ENCODE results near the gene IDE. TPM values are rescaled to one million over a fixed set of nuclear protein-coding genes. Genes with fewer than 3 reads are reported as not detected.
A peak's percentile ranks its signal among the peaks of the same experiment; 100 is the strongest.
"Not testable (repeated sequence)": the region's sequence is repeated elsewhere in the genome, so short reads cannot be mapped to it uniquely, and the experiment has no call there.

Gene IDE
- total and polyA plus RNA-seq, 4 experiments from 2014 or later: 19.5 to 40.2 (median 29.2) TPM

DNA sequence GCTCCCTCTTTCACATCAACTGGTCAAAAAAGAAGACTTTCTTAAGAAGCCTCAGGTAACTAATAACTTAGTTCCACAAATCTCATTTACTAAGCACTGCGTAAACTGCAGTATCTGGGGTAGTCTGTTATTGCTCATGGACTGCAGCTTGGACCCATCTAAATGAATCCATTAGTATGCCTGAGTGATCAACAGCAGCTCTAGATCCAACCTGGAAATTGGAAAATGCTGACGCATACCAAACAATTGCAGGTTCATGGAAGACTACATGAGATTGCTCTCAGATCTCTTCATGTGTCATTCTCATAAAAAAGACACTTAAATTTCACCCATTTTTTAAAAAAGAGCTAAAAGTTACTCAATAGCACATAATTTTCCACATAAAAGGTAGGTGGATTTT lies 121.6 kb downstream of the IDE start:
- H3K36me3 ChIP-seq (ENCODE audit: insufficient read depth, low read length): peaks cover 28% of the 10 kb centered on the region
- H3K4me3 ChIP-seq (ENCODE audit: low read length in 2 of 2): no peak overlapping the region
- H3K9me3 ChIP-seq (ENCODE audit: control insufficient read depth in 1 of 2, low read length in 2 of 2): no peaks in the 10 kb centered on the region
- Mint-ChIP-seq H3K4me1 (no peaks in the 10 kb centered on the region), H3K9me3 (no peaks in the 10 kb centered on the region), H3K4me3 (no peak overlapping the region), H3K27ac (peak overlapping the region in 2 of 7 donors; percentile 19 to 23), H3K36me3 (peaks cover 44 to 59% of the 10 kb centered on the region in 2 donors), H3K27me3 (no peaks in the 10 kb centered on the region)
- intact Hi-C loops (cut with micrococcal nuclease): no loop called here
- no peaks in the 10 kb centered on the region for H3K4me1 ChIP-seq (ENCODE audit: insufficient read depth, low read length)
- ChIA-PET POLR2A (ENCODE audit: partially characterized antibody) (no interaction called here), CTCF (ENCODE audit: partially characterized antibody) (interaction anchor here (1.4 kb wide), 1 partner anchor 19 kb away, joined by 3 read pairs; no protein-coding TSS in a partner anchor)
- H3K27me3 ChIP-seq (ENCODE audit: insufficient read depth, low read length): no peaks in the 10 kb centered on the region
- no peak for DNase-seq
- no peak overlapping the region for H3K27ac ChIP-seq (ENCODE audit: low read depth, low read length)

DNA sequence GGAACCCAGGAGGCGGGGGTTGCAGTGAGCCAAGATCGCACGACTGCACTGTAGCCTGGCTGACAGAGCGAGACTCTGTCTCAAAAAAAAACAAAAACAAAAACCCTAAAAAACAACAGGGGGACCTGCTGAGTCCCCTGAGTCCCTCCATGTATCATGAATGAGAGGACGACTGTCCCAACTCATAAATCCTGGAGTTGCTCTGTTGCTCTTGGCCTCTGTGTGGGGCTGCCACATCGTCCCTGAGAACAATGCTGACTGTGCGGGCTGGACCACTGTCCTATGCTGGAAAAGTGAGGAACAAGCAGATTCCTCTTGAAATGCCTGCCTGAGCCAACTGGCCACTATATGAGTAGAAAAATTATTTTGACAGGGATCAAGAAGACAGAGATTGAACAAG lies 122.5 kb downstream of the IDE start:
- no peaks in the 10 kb centered on the region for H3K4me1 Mint-ChIP-seq
- H3K27me3 Mint-ChIP-seq: no peaks in the 10 kb centered on the region
- Histone ChIP-seq H3K9me3 (ENCODE audit: control insufficient read depth in 1 of 2, low read length in 2 of 2) (no peaks in the 10 kb centered on the region), H3K27ac (ENCODE audit: low read depth, low read length) (no peak overlapping the region), H3K36me3 (ENCODE audit: insufficient read depth, low read length) (peaks cover 28% of the 10 kb centered on the region), H3K27me3 (ENCODE audit: insufficient read depth, low read length) (no peaks in the 10 kb centered on the region), H3K4me1 (ENCODE audit: insufficient read depth, low read length) (no peaks in the 10 kb centered on the region), H3K4me3 (ENCODE audit: low read length in 2 of 2) (no peak overlapping the region)
- H3K4me3 Mint-ChIP-seq: no peak overlapping the region
- POLR2A ChIA-PET (ENCODE audit: partially characterized antibody): no interaction called here
- H3K36me3 Mint-ChIP-seq: peaks cover 44 to 54% of the 10 kb centered on the region in 2 donors
- H3K9me3 Mint-ChIP-seq: no peaks in the 10 kb centered on the region
- CTCF ChIA-PET (ENCODE audit: partially characterized antibody): interaction anchor here (1.4 kb wide), 1 partner anchor 19 kb away, joined by 3 read pairs; no protein-coding TSS in a partner anchor
- DNase-seq: no peak
- intact Hi-C loops (cut with micrococcal nuclease): no loop called here
- peak overlapping the region in 1 of 7 donors; percentile 19 for H3K27ac Mint-ChIP-seq

DNA sequence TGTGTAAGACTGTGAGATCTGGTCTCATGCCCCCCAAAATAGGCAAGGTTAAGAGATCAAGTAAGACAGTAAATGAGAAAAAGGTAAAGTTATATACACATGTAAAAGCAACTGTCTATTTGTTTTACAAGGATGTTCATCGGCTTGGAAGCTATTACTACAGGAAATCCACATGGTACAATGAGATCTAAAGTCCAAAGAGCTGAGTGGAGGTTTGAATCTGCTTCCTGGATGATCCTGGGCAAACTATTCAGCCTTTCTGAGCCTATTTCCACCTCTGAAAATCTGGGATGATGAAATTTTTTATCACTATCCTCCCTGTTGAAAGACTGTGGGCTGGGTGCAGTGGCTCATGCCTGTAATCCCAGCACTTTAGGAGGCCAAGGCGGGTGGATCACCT lies 123.0 kb downstream of the IDE start:
- CTCF ChIA-PET (ENCODE audit: partially characterized antibody): no interaction called here

DNA sequence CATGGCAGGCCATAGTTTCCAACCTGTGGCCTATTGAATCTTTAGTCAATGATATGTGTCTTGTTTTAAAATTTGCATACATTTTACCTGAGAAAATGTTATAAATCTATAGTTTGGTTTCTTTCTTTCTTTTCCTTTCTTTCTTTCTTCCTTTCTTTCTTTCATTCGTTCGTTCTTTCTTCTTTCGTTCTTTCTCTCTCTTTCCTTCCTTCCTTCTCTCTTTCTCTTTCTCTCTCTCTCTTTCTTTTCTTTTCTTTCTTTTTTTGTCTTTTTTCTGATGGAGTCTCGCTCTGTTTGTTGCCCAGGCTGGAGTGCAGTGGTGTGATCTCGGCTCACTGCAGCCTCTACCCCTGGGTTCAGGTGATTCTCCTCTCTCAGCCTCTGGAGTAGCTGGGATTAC lies 133.3 kb downstream of the IDE start:
- no peaks in the 10 kb centered on the region for H3K4me1 Mint-ChIP-seq
- H3K9me3 ChIP-seq (ENCODE audit: control insufficient read depth in 1 of 2, low read length in 2 of 2): no peaks in the 10 kb centered on the region
- no peaks in the 10 kb centered on the region for H3K27me3 ChIP-seq (ENCODE audit: insufficient read depth, low read length)
- DNase-seq: no peak
- no peaks in the 10 kb centered on the region for H3K27me3 Mint-ChIP-seq
- no peak overlapping the region for H3K4me3 Mint-ChIP-seq
- POLR2A ChIA-PET (ENCODE audit: partially characterized antibody): no interaction called here
- intact Hi-C loops (cut with micrococcal nuclease): no loop called here
- H3K9me3 Mint-ChIP-seq: no peaks in the 10 kb centered on the region
- no peaks in the 10 kb centered on the region for H3K36me3 Mint-ChIP-seq
- no peaks in the 10 kb centered on the region for H3K36me3 ChIP-seq (ENCODE audit: insufficient read depth, low read length)
- H3K4me3 ChIP-seq (ENCODE audit: low read length in 2 of 2): no peak overlapping the region
- no peak overlapping the region for H3K27ac ChIP-seq (ENCODE audit: low read depth, low read length)
- no peaks in the 10 kb centered on the region for H3K4me1 ChIP-seq (ENCODE audit: insufficient read depth, low read length)
- CTCF ChIA-PET (ENCODE audit: partially characterized antibody): interaction anchor here (0.5 to 0.7 kb wide), 2 partner anchors 60 to 351 kb away, joined by 3 read pairs; no protein-coding TSS in a partner anchor
- no peak overlapping the region for H3K27ac Mint-ChIP-seq

More for the DNA sequence above, 123.0 kb downstream of the IDE start:
- H3K4me3 Mint-ChIP-seq: no peak overlapping the region
- no peaks in the 10 kb centered on the region for H3K9me3 Mint-ChIP-seq
- Histone ChIP-seq H3K9me3 (ENCODE audit: control insufficient read depth in 1 of 2, low read length in 2 of 2) (no peaks in the 10 kb centered on the region), H3K27ac (ENCODE audit: low read depth, low read length) (no peak overlapping the region), H3K4me1 (ENCODE audit: insufficient read depth, low read length) (no peaks in the 10 kb centered on the region), H3K27me3 (ENCODE audit: insufficient read depth, low read length) (no peaks in the 10 kb centered on the region), H3K36me3 (ENCODE audit: insufficient read depth, low read length) (peaks cover 24% of the 10 kb centered on the region), H3K4me3 (ENCODE audit: low read length in 2 of 2) (no peak overlapping the region)
- H3K27ac Mint-ChIP-seq: peak overlapping the region in 1 of 7 donors; percentile 51
- H3K27me3 Mint-ChIP-seq: no peaks in the 10 kb centered on the region
- peaks cover 39 to 49% of the 10 kb centered on the region in 2 donors for H3K36me3 Mint-ChIP-seq
- POLR2A ChIA-PET (ENCODE audit: partially characterized antibody): no interaction called here
- intact Hi-C loops (cut with micrococcal nuclease): no loop called here
- DNase-seq: no peak
- H3K4me1 Mint-ChIP-seq: no peaks in the 10 kb centered on the region

DNA sequence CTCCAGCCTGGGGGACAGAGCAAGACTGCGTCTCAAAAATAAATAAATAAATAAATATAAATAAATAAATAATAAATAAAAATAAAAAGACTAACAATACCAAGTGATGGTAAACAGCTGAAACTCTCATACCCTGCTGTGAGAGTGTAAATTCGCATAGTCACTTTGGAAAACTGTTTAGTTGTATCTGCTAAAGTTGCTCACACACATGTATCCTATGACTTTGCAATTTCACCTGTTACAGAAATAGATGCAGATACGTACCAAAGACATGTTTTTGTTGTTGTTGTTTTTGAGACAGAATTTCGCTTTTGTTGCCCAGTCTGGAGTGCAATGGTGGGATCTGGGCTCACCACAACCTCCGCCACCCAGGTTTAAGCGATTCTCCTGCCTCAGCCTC lies 135.7 kb downstream of the IDE start:
- H3K36me3 ChIP-seq (ENCODE audit: insufficient read depth, low read length): no peaks in the 10 kb centered on the region
- no peaks in the 10 kb centered on the region for H3K27me3 ChIP-seq (ENCODE audit: insufficient read depth, low read length)
- Mint-ChIP-seq H3K9me3 (no peaks in the 10 kb centered on the region), H3K36me3 (no peaks in the 10 kb centered on the region), H3K4me3 (no peak overlapping the region), H3K27ac (no peak overlapping the region), H3K4me1 (no peaks in the 10 kb centered on the region), H3K27me3 (no peaks in the 10 kb centered on the region)
- CTCF ChIA-PET (ENCODE audit: partially characterized antibody): no interaction called here
- DNase-seq: no peak
- H3K27ac ChIP-seq (ENCODE audit: low read depth, low read length): no peak overlapping the region
- intact Hi-C loops (cut with micrococcal nuclease): no loop called here
- H3K4me1 ChIP-seq (ENCODE audit: insufficient read depth, low read length): no peaks in the 10 kb centered on the region
- H3K4me3 ChIP-seq (ENCODE audit: low read length in 2 of 2): no peak overlapping the region
- POLR2A ChIA-PET (ENCODE audit: partially characterized antibody): no interaction called here
- H3K9me3 ChIP-seq (ENCODE audit: control insufficient read depth in 1 of 2, low read length in 2 of 2): no peaks in the 10 kb centered on the region

DNA sequence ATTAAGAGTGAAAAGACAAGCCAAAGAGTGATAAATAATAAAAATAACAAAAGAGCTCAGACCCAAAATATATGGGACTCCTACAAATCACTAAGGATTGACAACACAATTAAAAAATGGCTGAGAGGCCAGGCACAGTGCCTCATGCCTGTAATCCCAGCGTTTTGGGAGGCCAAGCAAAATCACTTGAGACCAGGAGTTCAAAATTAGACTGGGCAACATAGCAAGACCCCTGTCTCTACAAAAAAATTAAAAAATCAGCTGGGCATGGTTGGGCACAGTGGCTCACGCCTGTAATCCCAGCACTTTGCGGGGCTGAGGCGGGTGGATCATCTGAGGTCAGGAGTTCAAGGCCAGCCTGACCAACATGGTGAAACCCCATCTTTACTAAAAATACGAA lies 137.3 kb downstream of the IDE start:
- H3K9me3 Mint-ChIP-seq: no peaks in the 10 kb centered on the region
- H3K4me3 Mint-ChIP-seq: no peak overlapping the region
- H3K27ac Mint-ChIP-seq: no peak overlapping the region
- no peak overlapping the region for H3K27ac ChIP-seq (ENCODE audit: low read depth, low read length)
- no peaks in the 10 kb centered on the region for H3K4me1 ChIP-seq (ENCODE audit: insufficient read depth, low read length)
- intact Hi-C loops (cut with micrococcal nuclease): no loop called here
- ChIA-PET CTCF (ENCODE audit: partially characterized antibody) (interaction anchor here (1.3 to 2.4 kb wide), 3 partner anchors 17 to 349 kb away, joined by 3 to 13 read pairs (median 4); no protein-coding TSS in a partner anchor), POLR2A (ENCODE audit: partially characterized antibody) (no interaction called here)
- H3K4me3 ChIP-seq (ENCODE audit: low read length in 2 of 2): no peak overlapping the region
- H3K36me3 Mint-ChIP-seq: no peaks in the 10 kb centered on the region
- H3K36me3 ChIP-seq (ENCODE audit: insufficient read depth, low read length): no peaks in the 10 kb centered on the region
- no peaks in the 10 kb centered on the region for H3K9me3 ChIP-seq (ENCODE audit: control insufficient read depth in 1 of 2, low read length in 2 of 2)
- no peaks in the 10 kb centered on the region for H3K27me3 Mint-ChIP-seq
- H3K27me3 ChIP-seq (ENCODE audit: insufficient read depth, low read length): no peaks in the 10 kb centered on the region
- H3K4me1 Mint-ChIP-seq: no peaks in the 10 kb centered on the region
- no peak for DNase-seq

DNA sequence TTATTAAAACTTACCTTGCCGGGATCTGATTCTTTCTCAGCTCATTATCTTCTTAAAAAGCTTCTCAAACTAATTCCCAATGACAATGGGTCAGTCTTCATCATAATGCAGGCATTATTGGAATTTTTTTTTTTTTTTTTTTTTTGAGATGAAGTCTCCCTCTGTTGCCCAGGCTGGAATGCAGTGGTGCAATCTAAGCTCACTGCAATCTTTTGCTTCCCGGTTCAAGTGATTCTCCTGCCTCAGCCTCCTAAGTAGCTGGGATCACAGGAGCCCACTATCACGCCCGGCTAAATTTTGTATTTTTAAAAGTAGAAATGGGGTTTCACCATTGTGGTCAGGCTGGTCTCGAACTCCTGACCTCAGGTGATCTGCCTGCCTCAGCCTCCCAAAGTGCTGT lies 137.8 kb downstream of the IDE start:
- H3K27me3 ChIP-seq (ENCODE audit: insufficient read depth, low read length); H3K9me3 Mint-ChIP-seq; DNase-seq; H3K4me3 ChIP-seq (ENCODE audit: low read length in 2 of 2); H3K36me3 ChIP-seq (ENCODE audit: insufficient read depth, low read length); intact Hi-C loops (cut with micrococcal nuclease); POLR2A ChIA-PET (ENCODE audit: partially characterized antibody); H3K4me1 ChIP-seq (ENCODE audit: insufficient read depth, low read length); H3K4me1 Mint-ChIP-seq; H3K27me3 Mint-ChIP-seq; H3K27ac Mint-ChIP-seq; H3K36me3 Mint-ChIP-seq; H3K9me3 ChIP-seq (ENCODE audit: control insufficient read depth in 1 of 2, low read length in 2 of 2); H3K27ac ChIP-seq (ENCODE audit: low read depth, low read length): not testable (repeated sequence)
- H3K4me3 Mint-ChIP-seq: peak overlapping the region in 1 of 8 donors; percentile 4
- CTCF ChIA-PET (ENCODE audit: partially characterized antibody): interaction anchor here (1.4 to 2.4 kb wide), 2 partner anchors 21 to 348 kb away, joined by 4 to 13 read pairs; no protein-coding TSS in a partner anchor

DNA sequence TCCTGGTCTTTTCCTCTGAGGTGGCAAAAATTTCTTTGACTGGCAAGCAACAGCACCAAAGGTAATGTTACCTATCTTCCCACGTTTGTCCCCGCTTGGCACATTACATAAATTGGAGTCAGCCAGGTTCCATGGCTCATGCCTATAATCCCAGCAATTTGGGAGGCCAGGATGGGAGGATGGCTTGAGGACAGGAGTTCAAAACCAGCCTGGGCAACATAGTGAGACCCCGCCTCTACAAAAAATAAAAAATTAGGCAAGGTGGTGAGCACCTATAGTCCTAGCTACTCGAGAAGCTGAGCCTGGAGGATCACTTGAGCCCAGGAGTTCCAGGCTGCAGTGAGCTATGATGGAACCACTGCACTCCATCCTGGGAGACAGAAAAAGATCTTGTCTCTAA lies 139.5 kb downstream of the IDE start:
- Mint-ChIP-seq H3K27me3 (no peaks in the 10 kb centered on the region), H3K4me1 (no peaks in the 10 kb centered on the region), H3K4me3 (no peak overlapping the region), H3K9me3 (no peaks in the 10 kb centered on the region), H3K36me3 (no peaks in the 10 kb centered on the region), H3K27ac (no peak overlapping the region)
- H3K4me3 ChIP-seq (ENCODE audit: low read length in 2 of 2): no peak overlapping the region
- H3K9me3 ChIP-seq (ENCODE audit: control insufficient read depth in 1 of 2, low read length in 2 of 2): no peaks in the 10 kb centered on the region
- ChIA-PET CTCF (ENCODE audit: partially characterized antibody) (interaction anchor here (0.8 to 2.4 kb wide), 3 partner anchors 9 to 347 kb away, joined by 3 to 13 read pairs (median 4); no protein-coding TSS in a partner anchor), POLR2A (ENCODE audit: partially characterized antibody) (no interaction called here)
- intact Hi-C loops (cut with micrococcal nuclease): no loop called here
- no peak for DNase-seq
- no peaks in the 10 kb centered on the region for H3K4me1 ChIP-seq (ENCODE audit: insufficient read depth, low read length)
- H3K27ac ChIP-seq (ENCODE audit: low read depth, low read length): no peak overlapping the region
- H3K27me3 ChIP-seq (ENCODE audit: insufficient read depth, low read length): no peaks in the 10 kb centered on the region
- no peaks in the 10 kb centered on the region for H3K36me3 ChIP-seq (ENCODE audit: insufficient read depth, low read length)

All from CD4-positive, alpha-beta memory T cell (primary cell).